Measurements from ENCODE around the gene SHISA6.

- TF ChIP-seq, protein P1, sequence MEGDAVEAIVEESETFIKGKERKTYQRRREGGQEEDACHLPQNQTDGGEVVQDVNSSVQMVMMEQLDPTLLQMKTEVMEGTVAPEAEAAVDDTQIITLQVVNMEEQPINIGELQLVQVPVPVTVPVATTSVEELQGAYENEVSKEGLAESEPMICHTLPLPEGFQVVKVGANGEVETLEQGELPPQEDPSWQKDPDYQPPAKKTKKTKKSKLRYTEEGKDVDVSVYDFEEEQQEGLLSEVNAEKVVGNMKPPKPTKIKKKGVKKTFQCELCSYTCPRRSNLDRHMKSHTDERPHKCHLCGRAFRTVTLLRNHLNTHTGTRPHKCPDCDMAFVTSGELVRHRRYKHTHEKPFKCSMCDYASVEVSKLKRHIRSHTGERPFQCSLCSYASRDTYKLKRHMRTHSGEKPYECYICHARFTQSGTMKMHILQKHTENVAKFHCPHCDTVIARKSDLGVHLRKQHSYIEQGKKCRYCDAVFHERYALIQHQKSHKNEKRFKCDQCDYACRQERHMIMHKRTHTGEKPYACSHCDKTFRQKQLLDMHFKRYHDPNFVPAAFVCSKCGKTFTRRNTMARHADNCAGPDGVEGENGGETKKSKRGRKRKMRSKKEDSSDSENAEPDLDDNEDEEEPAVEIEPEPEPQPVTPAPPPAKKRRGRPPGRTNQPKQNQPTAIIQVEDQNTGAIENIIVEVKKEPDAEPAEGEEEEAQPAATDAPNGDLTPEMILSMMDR (conservative IDR thresholded peaks at IDR 0.05; ENCODE audit: low read depth, low read length) = no peak
- TF ChIP-seq EZH2 (IDR thresholded peaks at IDR 0.05; ENCODE audit: borderline replicate concordance, low read depth, low read length, poor library complexity, severe bottlenecking) = no peak
These were observed 67.5 kb downstream of the SHISA6 start for GRCh38 chr17:11308531-11308930.

All from A673 (cell line).